Fibroblast of pulmonary artery (primary cell): ENCODE results near the gene GRM7.

Experiments
- DNase-seq: peaks from one replicate; pipeline ENCODE4 v3.0.0-alpha.2; 2010; ENCODE audit warnings: low read depth
- H3K4me3 ChIP-seq: replicated peaks from 2 replicates; pipeline ENCODE4 v1.5.1; 2011; ENCODE audit warnings: low read depth, mild to moderate bottlenecking, control low read depth, low read length, moderate library complexity
- TF ChIP-seq, protein P1 (sequence below): IDR thresholded peaks from 2 replicates; pipeline ENCODE4 v1.5.1; 2011; ENCODE audit warnings: mild to moderate bottlenecking, control low read depth, low read length, inconsistent platforms; ENCODE audit errors: missing control alignments

GRM7 gene

DNA sequence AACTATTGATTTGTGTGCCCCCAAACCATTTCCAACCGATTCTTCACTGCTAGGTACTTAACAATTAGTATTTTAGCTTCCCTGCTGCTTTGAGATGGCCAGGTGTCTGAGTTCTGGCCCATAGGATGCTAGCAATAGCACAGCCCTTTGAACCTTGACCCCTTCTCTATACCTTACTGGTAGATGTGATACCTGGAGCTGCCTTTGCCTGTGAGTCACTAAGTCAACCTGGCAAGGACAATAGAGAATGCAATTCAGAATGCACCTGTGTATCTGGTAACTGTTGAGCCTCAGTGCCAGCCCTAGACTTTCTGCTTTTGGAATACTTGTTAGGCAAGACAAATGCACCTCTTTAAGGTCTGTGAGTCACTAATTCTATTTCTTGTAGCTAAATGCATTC is 467.4 kb downstream of the GRM7 start:
- H3K4me3 ChIP-seq: no peak overlapping the region
- TF ChIP-seq, protein P1, sequence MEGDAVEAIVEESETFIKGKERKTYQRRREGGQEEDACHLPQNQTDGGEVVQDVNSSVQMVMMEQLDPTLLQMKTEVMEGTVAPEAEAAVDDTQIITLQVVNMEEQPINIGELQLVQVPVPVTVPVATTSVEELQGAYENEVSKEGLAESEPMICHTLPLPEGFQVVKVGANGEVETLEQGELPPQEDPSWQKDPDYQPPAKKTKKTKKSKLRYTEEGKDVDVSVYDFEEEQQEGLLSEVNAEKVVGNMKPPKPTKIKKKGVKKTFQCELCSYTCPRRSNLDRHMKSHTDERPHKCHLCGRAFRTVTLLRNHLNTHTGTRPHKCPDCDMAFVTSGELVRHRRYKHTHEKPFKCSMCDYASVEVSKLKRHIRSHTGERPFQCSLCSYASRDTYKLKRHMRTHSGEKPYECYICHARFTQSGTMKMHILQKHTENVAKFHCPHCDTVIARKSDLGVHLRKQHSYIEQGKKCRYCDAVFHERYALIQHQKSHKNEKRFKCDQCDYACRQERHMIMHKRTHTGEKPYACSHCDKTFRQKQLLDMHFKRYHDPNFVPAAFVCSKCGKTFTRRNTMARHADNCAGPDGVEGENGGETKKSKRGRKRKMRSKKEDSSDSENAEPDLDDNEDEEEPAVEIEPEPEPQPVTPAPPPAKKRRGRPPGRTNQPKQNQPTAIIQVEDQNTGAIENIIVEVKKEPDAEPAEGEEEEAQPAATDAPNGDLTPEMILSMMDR: no peak
- no peak for DNase-seq

DNA sequence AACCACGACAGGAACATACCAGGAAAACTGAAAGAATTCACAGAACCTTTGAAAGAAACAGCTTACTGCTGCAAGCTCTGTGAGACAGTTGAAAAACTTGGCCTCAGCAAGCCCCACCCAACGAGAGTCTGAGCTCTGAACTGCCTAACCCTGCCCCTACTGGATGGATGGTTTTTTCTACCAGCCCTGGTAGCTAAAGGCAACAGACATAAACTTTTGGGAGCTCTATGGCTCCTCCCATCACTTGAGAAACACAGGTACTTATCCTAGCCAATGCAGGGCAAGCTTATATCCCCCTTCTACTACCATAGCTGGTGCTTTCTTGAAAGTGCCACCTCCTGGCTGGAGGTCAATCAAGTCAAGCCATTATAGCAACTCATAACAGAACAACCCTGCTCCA is 471.8 kb downstream of the GRM7 start:
- TF ChIP-seq, protein P1: no peak
- DNase-seq: no peak

DNA sequence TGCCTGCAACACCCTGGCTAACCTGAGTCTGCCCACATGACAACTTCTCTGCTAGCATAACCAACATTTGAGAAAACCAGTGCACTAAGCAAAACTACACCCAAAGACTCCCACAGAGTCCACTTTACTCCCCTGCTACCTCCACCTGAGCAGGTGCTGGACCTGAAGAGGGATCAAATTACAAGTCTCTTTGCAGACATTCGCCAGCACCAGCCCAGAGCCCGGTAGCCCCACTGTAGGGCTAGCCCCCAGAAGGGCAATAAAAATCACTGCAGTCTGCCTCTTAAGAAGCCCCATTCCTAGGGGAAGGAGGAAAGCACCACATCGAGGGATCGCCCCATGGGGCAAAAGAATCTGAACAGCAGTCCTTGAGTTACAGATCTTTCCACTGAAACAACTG is 472.2 kb downstream of the GRM7 start:
- TF ChIP-seq, protein P1: no peak
- no peak for DNase-seq
- no peak overlapping the region for H3K4me3 ChIP-seq

More for the DNA sequence above, 471.8 kb downstream of the GRM7 start:
- H3K4me3 ChIP-seq: no peak overlapping the region

DNA sequence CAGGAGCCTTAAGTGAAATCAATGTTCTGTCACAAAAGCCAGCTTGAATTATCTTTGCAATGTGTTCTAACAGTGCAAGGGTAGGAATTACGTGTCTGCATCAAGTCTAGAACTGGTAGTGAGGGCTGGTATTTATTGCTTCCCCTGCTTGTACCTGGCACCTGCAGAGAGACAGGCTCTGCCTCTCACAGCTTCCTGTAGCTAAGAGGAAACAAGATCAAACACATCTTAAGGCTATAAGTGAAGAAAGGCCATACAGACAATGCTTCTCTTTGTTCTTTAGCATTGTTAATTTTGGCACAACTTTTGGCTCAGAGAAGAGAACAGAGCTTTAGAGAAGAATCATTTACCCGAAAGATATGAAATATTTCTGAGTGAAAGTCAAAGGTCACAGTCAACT is 479.9 kb downstream of the GRM7 start:
- peak; percentile 6 for DNase-seq
- H3K4me3 ChIP-seq: no peak overlapping the region
- TF ChIP-seq, protein P1: no peak

DNA sequence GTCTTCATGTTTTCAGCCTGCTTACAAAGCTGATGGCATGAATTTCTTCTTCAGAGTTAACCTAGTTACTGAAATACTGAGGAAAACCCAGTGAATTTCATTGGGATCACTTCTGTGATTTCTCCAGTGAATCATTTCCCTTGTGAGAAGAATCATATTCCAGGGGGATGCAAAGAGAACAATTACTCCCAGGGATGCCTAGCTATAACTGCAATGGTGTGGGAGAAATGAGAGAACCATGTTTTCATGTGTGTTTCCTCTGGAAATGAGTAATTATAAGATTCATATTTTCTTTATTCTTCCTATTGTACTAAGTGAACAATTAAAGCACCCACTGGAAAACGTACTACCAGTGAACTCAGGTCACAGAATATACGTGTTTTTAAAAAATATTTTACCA is 485.4 kb downstream of the GRM7 start:
- peak; percentile 21 for DNase-seq
- H3K4me3 ChIP-seq: no peak overlapping the region
- TF ChIP-seq, protein P1: no peak

DNA sequence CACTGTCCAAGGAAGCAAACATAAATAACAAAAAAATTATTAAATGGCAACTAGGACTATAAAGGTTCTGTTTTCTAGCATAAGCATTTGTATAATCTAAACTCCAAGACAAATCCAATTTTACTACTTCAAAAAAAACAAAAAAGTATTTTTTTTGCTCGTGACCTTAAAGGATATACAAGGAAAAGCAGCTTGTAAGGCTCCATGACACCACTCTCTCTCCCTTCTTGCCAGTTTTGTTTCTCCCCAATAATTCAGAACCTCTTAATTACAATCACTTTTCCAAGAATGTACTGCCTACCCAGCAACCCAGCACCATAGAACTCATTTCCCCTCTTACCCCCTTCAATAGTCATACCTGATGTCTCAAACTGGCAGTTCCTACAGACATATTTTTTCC is 496.2 kb downstream of the GRM7 start:
- TF ChIP-seq, protein P1: no peak
- DNase-seq: no peak
- no peak overlapping the region for H3K4me3 ChIP-seq

DNA sequence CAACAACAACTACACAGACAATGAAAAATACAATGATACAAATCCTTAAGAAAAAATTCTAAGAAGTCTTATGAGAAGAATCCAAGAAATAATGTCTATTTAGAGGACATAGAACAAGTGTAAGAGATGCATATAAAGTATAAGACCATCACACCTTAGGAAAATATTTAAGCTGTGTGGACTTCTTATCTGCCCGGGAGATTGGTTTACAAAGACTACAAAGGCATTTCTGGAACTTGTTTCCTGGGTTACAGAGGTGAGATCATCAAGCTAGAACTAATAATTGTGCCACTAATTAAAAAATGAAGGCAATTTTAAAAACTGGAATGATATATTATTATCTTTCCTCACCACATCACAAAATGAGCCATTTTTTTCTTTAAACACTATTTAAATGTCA is 507.1 kb downstream of the GRM7 start:
- no peak overlapping the region for H3K4me3 ChIP-seq
- TF ChIP-seq, protein P1: no peak
- DNase-seq: no peak
